GM23248 (cell line): Measurements from ENCODE around the gene RBM23. TPM values are rescaled to one million over a fixed set of nuclear protein-coding genes. Genes with fewer than 3 reads are reported as not detected.
A peak's percentile ranks its signal among the peaks of the same experiment; 100 is the strongest.

Experiments used
- DNase-seq: peaks from one replicate; pipeline ENCODE4 v3.0.0-alpha.2; 2015
- H2AFZ ChIP-seq: fragments of 200-600 bp; sonication (generic); 2 replicates; pipeline ENCODE4 v1.6.1; 2016; ENCODE audit warnings: antibody characterized with exemption
- H3F3A ChIP-seq: fragments of 200-600 bp; sonication (generic); 2 replicates; pipeline ENCODE4 v1.6.1; 2016; ENCODE audit warnings: mild to moderate bottlenecking, antibody characterized with exemption, mixed run types; ENCODE audit not compliant: insufficient read depth
- H3K27ac ChIP-seq: fragments of 200-600 bp; sonication (generic); 2 replicates; pipeline ENCODE4 v1.5.1; 2016; ENCODE audit warnings: mild to moderate bottlenecking
- H3K27me3 ChIP-seq: fragments of 200-600 bp; sonication (generic); replicated peaks from 2 replicates; pipeline ENCODE4 v1.6.1; 2016; ENCODE audit warnings: mild to moderate bottlenecking; ENCODE audit not compliant: insufficient read depth
- H3K36me3 ChIP-seq: fragments of 200-600 bp; sonication (generic); 2 replicates; pipeline ENCODE4 v1.6.1; 2016; ENCODE audit warnings: low read depth, mild to moderate bottlenecking
- H3K4me1 ChIP-seq: fragments of 200-600 bp; sonication (generic); 2 replicates; pipeline ENCODE4 v1.6.1; 2016; ENCODE audit warnings: mild to moderate bottlenecking; ENCODE audit not compliant: insufficient read depth
- H3K4me2 ChIP-seq: fragments of 200-600 bp; sonication (generic); one replicate; pipeline ENCODE4 v1.6.1; 2016; ENCODE audit warnings: mild to moderate bottlenecking; ENCODE audit not compliant: unreplicated experiment
- H3K4me3 ChIP-seq: fragments of 200-600 bp; sonication (generic); 2 replicates; pipeline ENCODE4 v1.5.1; 2016; ENCODE audit warnings: mild to moderate bottlenecking
- H3K79me2 ChIP-seq: fragments of 200-600 bp; sonication (generic); 2 replicates; pipeline ENCODE4 v1.6.1; 2016; ENCODE audit warnings: mild to moderate bottlenecking; ENCODE audit not compliant: insufficient read depth
- H3K9ac ChIP-seq: fragments of 200-600 bp; sonication (generic); 2 replicates; pipeline ENCODE4 v1.6.1; 2016; ENCODE audit warnings: mild to moderate bottlenecking
- H3K9me2 ChIP-seq: fragments of 200-600 bp; sonication (generic); 2 replicates; pipeline ENCODE4 v1.6.1; 2016; ENCODE audit warnings: mixed run types, mild to moderate bottlenecking, moderate library complexity; ENCODE audit not compliant: insufficient read depth
- H3K9me3 ChIP-seq: fragments of 200-600 bp; sonication (generic); one replicate; pipeline ENCODE4 v1.6.1; 2017; ENCODE audit warnings: low read depth
- H4K20me1 ChIP-seq: fragments of 200-600 bp; sonication (generic); 2 replicates; pipeline ENCODE4 v1.6.0; 2016; ENCODE audit not compliant: insufficient read depth
- EZH2 ChIP-seq: fragments of 200-600 bp; sonication (generic); IDR thresholded peaks from 2 replicates; pipeline ENCODE4 v1.6.1; 2018; ENCODE audit warnings: antibody characterized with exemption, mild to moderate bottlenecking; ENCODE audit not compliant: insufficient read depth, poor library complexity, severe bottlenecking
- EZH2phosphoT487 ChIP-seq: fragments of 200-600 bp; sonication (generic); IDR thresholded peaks from 2 replicates; pipeline ENCODE4 v1.6.1; 2018; ENCODE audit warnings: antibody characterized with exemption, moderate library complexity, mild to moderate bottlenecking, low read depth; ENCODE audit not compliant: insufficient read depth
- WGBS, 2 experiments: methylation state at CpG; one replicate each; pipeline ENCODE4 v1.1.6; 2015 to 2017; ENCODE audit warnings: low lambda C conversion rate in 2 of 2, low coverage in 1 of 2; ENCODE audit errors: missing lambda C conversion rate in 2 of 2; 5-methylcytosine and 5-hydroxymethylcytosine counted together
- in situ Hi-C: fragments of 300-500 bp; cut with MboI; formaldehyde crosslinking; loops from 2 replicates; pipeline ENCODE4 v1.15.0; 2020
- polyA plus RNA-seq: library from polyadenylated mRNA; unstranded; fragments of >200 nt; fragmentation: Nextera tagmentation; extraction: Ambion mirVana; gene quantifications from 2 replicates; pipeline ENCODE4 v1.2.1, GENCODE V29; 2016
- total RNA-seq: library from RNA; depleted of rRNA; stranded (reverse); fragments of >200 nt; shearing (Covaris generic); gene quantifications from 2 replicates; pipeline ENCODE4 v1.2.3, GENCODE V29; 2014

RBM23 gene
- total and polyA plus RNA-seq, 2 experiments from 2014 or later, result 33.8 to 57.2 TPM

DNA sequence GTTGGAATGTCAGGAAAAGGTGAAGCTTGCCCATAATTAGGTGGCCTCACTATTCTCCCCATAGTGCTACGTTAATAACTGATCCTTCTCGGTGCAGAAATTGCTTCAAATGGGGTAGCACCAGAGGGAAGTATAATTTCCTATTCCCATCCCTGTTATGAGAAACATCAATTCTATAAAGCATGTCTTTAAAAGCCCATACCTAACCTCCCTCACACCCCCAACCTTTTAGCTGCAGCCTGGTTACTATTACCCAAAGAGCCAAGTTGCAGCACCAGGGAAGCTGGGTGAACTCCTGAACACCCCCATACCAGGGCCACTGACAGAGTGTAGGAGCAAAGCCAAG is 15.2 kb downstream of the RBM23 start:
- H3K4me1 ChIP-seq, result peaks cover 14% of the 10 kb centered on the region
- no peaks in the 10 kb centered on the region for H3K9me2 ChIP-seq
- no peaks in the 10 kb centered on the region for H4K20me1 ChIP-seq
- no peaks in the 10 kb centered on the region for H3K27me3 ChIP-seq
- no peak overlapping the region for H3K9ac ChIP-seq
- H3F3A ChIP-seq, result peaks cover 13% of the 10 kb centered on the region
- no peak overlapping the region for H3K4me2 ChIP-seq
- no peak overlapping the region for H3K27ac ChIP-seq
- no peaks in the 10 kb centered on the region for H3K9me3 ChIP-seq
- DNase-seq, result no peak
- in situ Hi-C loops, result no loop called here
- peaks cover 48% of the 10 kb centered on the region for H3K36me3 ChIP-seq
- no peak overlapping the region for H2AFZ ChIP-seq
- 89 to 90% methylated on average over 2 of the region's 2 CpGs for WGBS, 2 experiments
- no peak for TF ChIP-seq EZH2phosphoT487
- no peak for TF ChIP-seq EZH2
- no peak overlapping the region for H3K4me3 ChIP-seq
- no peaks in the 10 kb centered on the region for H3K79me2 ChIP-seq

DNA sequence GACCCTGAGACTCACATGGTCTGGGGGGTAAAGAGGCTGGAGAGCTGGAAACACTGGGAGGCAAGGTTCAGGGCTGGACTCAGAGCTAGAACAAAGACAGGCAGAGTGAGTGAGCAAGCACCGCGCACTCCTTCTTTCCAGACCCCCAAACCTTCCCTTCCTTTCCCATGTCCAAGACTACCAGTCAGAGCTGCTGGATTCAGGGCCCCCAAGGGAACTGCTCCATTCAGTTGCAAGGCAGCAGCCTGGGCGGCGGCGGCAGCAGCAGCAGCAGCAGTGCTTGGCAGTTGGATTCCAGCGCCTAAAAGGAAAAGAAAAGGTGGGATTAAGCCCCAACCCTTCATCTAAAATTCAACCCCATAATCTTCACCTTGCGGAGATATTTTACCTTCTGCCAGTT is 17.1 kb downstream of the RBM23 start:
- H3F3A ChIP-seq, result peaks cover 23% of the 10 kb centered on the region
- peaks cover 23% of the 10 kb centered on the region for H3K4me1 ChIP-seq
- H3K27ac ChIP-seq, result no peak overlapping the region
- H3K9ac ChIP-seq, result no peak overlapping the region
- H3K9me3 ChIP-seq, result no peaks in the 10 kb centered on the region
- no peak for DNase-seq
- no peak overlapping the region for H2AFZ ChIP-seq
- H3K9me2 ChIP-seq, result no peaks in the 10 kb centered on the region
- no peaks in the 10 kb centered on the region for H3K27me3 ChIP-seq
- TF ChIP-seq EZH2 (no peak), EZH2phosphoT487 (no peak)
- no peak overlapping the region for H3K4me2 ChIP-seq
- no peak overlapping the region for H3K4me3 ChIP-seq
- WGBS, 2 experiments, result 94 to 95% methylated on average over 7 of the region's 7 CpGs
- no peaks in the 10 kb centered on the region for H4K20me1 ChIP-seq
- in situ Hi-C loops, result no loop called here
- H3K79me2 ChIP-seq, result no peaks in the 10 kb centered on the region
- H3K36me3 ChIP-seq, result peaks cover 38% of the 10 kb centered on the region

DNA sequence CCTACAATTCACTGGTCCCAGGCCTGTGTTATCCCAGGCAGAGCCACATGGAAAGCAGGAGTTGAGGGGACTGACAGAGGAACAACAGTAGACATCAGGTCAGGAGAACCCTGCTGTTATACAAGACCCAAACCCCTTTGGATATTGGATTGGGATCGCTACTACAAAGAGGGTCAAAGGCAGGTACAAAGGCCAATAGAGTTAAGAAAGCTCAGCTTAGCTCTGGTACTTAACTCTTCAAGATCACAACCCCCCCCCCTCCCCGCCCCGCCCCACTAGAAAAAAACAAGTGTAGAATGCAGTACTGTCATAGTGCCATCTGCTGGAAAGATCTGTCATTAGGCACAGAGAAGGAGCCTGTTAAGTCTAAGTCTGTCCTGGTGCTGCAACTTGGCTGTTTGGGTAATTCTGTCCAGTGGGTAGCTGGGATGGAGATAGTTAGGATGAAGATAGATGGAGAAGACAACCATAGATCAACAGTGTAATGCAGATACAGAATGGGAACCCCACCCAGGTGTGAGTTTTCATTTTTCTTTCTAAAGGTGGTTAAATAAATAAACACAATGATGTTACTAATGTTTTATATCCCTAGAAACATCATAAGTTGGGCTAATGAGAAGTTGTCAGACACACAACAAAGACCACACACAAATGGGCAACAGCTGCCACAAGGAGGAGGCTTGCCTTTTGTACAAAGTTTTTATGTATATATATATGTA is 18.7 kb downstream of the RBM23 start:
- H3K9me3 ChIP-seq, result no peaks in the 10 kb centered on the region
- no peaks in the 10 kb centered on the region for H3K9me2 ChIP-seq
- no peaks in the 10 kb centered on the region for H3K27me3 ChIP-seq
- WGBS, 2 experiments, result 9 to 17% methylated on average over 2 to 3 of the region's 3 CpGs
- no peak overlapping the region for H2AFZ ChIP-seq
- H3K4me1 ChIP-seq, result peaks cover 23% of the 10 kb centered on the region
- peaks cover 23% of the 10 kb centered on the region for H3K36me3 ChIP-seq
- H3K27ac ChIP-seq, result no peak overlapping the region
- no peaks in the 10 kb centered on the region for H4K20me1 ChIP-seq
- peak; percentile 78 for DNase-seq
- H3K79me2 ChIP-seq, result no peaks in the 10 kb centered on the region
- H3F3A ChIP-seq, result peaks cover 23% of the 10 kb centered on the region
- no peak overlapping the region for H3K4me2 ChIP-seq
- H3K9ac ChIP-seq, result no peak overlapping the region
- TF ChIP-seq EZH2, result no peak
- TF ChIP-seq EZH2phosphoT487, result no peak
- no peak overlapping the region for H3K4me3 ChIP-seq
- in situ Hi-C loops, result no loop called here

DNA sequence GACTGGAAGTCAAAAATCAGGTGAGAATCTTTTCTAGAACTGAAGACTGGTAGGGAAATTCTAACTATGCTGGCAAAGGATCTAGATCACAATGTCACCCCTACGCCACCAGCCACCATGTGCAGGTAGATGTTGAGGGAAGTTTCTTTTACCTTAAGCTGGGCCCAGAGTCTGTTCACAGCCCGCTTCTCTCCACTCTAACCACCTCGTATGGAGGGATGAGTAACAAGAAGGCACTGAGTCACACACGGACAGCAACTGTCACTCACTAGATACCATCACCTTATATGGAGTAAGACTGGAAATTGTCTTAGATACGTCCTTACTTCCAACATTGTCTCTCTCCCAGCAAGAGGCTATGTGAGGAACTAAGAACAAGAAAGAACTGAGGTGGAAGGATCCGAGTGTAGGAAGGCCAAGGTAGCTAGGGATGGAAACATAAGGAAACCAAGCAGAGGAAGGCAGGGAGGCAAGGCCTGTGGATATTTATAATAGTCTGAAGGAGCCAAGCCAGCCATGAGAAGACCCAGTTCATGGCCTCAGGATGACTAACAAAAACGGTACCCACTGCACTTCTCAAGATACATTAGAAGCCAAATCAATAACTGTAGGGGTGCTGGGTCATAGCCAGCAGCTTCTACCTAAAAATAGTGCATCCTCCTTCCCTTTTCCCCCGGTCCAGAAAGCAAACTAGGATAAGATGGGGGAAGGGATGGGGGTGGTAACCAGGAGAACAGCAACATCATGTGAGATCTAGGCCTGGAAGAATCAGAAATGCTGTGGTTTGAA is 20.5 kb downstream of the RBM23 start:
- Histone ChIP-seq H3K36me3 (peaks cover 7% of the 10 kb centered on the region; the same call in 1 of the 2 replicates), H3K9me2 (no peaks in the 10 kb centered on the region), H3F3A (peaks cover 23% of the 10 kb centered on the region), H2AFZ (peak overlapping the region; percentile 33), H3K27me3 (no peaks in the 10 kb centered on the region), H3K4me2 (peak overlapping the region; percentile 27), H3K79me2 (no peaks in the 10 kb centered on the region), H3K9ac (peak overlapping the region; percentile 46), H3K9me3 (no peaks in the 10 kb centered on the region), H3K4me3 (no peak overlapping the region), H4K20me1 (no peaks in the 10 kb centered on the region), H3K4me1 (peaks cover 23% of the 10 kb centered on the region), H3K27ac (peak overlapping the region; percentile 58)
- WGBS, 2 experiments, result 8 to 12% methylated on average over 8 of the region's 8 CpGs
- in situ Hi-C loops, result no loop called here
- TF ChIP-seq EZH2, result no peak
- no peak for TF ChIP-seq EZH2phosphoT487
- peak; percentile 91 for DNase-seq
